Esophagus squamous epithelium (tissue), 5 donors: ENCODE data around the gene CDC42BPA. TPM values are rescaled to one million over a fixed set of nuclear protein-coding genes. Genes with fewer than 3 reads are reported as not detected.
"Not testable (repeated sequence)": the region's sequence is repeated elsewhere in the genome, so short reads cannot be mapped to it uniquely, and the experiment has no call there.

Experiments used
- DNase-seq: peaks from one replicate; lab custom pipeline; 2025; lab: John Stamatoyannopoulos, UW
- H3K27ac ChIP-seq, 4 donors: fragments of 200-600 bp; sonication (generic); one replicate each; pipeline ENCODE4 v1.5.1; 2016 to 2019; ENCODE audit warnings: mild to moderate bottlenecking in 1 of 4
- H3K27me3 ChIP-seq, 4 donors: fragments of 200-600 bp; sonication (generic); 1 replicate in 3 of 4; 2 replicates in 1 of 4; pipeline versions ENCODE4 v1.5.1 to v1.6.0; 2017 to 2021; ENCODE audit warnings: antibody characterized with exemption in 1 of 4
- H3K36me3 ChIP-seq, 3 donors: fragments of 200-600 bp; sonication (generic); one replicate each; pipeline ENCODE4 v1.5.1; 2016 to 2019
- H3K4me1 ChIP-seq, 3 donors: fragments of 200-600 bp; sonication (generic); one replicate each; pipeline ENCODE4 v1.5.1; 2017 to 2019
- H3K4me3 ChIP-seq, 4 donors: fragments of 200-600 bp; sonication (generic); 1 replicate in 3 of 4; 2 replicates in 1 of 4; pipeline ENCODE4 v1.5.1; 2016 to 2019; ENCODE audit warnings: mild to moderate bottlenecking in 2 of 4, moderate library complexity in 1 of 4
- H3K9me3 ChIP-seq, 3 donors: fragments of 200-600 bp; sonication (generic); one replicate each; pipeline ENCODE4 v1.5.1; 2016 to 2019
- CTCF ChIP-seq, 6 experiments: fragments of 450-650 bp in 4 of 6; fragments of 200-600 bp in 2 of 6; sonication (generic) in 2 of 6; IDR thresholded peaks; one replicate each; pipeline ENCODE4 v1.5.1; 2016 to 2019; ENCODE audit warnings: antibody characterized with exemption in 6 of 6, mild to moderate bottlenecking in 4 of 6, moderate library complexity in 4 of 6
- POLR2A ChIP-seq, 4 donors: fragments of 450-650 bp; IDR thresholded peaks; one replicate each; pipeline ENCODE4 v1.6.1; 2017; ENCODE audit warnings: antibody characterized with exemption in 4 of 4, mild to moderate bottlenecking in 4 of 4, moderate library complexity in 3 of 4
- WGBS, 2 donors: methylation state at CpG; one replicate each; pipeline ENCODE4 v1.1.5; 2018; 5-methylcytosine and 5-hydroxymethylcytosine counted together
- intact Hi-C: fragments of 100-400 bp; cut with DNase I; formaldehyde crosslinking; loops from one replicate; pipeline ENCODE4 v1.15.0; 2022
- total RNA-seq, 4 donors: library from RNA; depleted of rRNA; stranded (reverse); fragments of >200 nt; gene quantifications; one replicate each; pipeline ENCODE4 v1.1.0, GENCODE V29; 2016
- donor health status: DM: yes; HTN: yes; CAD: no.

Gene CDC42BPA
- total RNA-seq, 4 donors from 2014 or later: 4.3 to 33.6 (median 17.2) TPM

DNA sequence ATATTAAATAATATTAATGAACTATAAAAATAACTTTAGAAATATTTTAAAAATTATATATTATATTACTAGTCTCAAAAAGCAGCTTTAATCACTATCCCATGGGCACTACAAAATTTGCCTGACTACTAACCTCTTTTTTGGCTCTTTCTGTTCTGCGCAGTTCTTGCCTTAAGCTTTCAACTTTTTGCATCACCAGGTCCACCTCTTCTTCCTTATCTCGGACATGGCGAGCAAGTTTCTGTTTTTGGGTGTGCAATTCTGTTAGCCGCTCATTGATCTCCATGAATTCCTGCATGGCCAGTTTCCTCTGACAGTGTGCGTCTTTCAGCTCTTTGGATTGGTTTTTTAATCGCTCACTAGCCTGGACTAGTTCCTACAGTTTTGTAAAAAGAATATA, 205.8 kb downstream of the CDC42BPA start:
- H3K4me3 ChIP-seq: no peak overlapping the region
- H3K27ac ChIP-seq: no peak overlapping the region
- no peaks in the 10 kb centered on the region for H3K9me3 ChIP-seq
- WGBS, 2 donors: 90 to 93% methylated on average over 6 of the region's 6 CpGs
- TF ChIP-seq POLR2A (IDR thresholded peaks at IDR 0.05): no peak
- peaks cover 0 to 23% (median 0%) of the 10 kb centered on the region in 3 donors for H3K36me3 ChIP-seq
- no peak for DNase-seq
- H3K4me1 ChIP-seq: no peaks in the 10 kb centered on the region
- no peaks in the 10 kb centered on the region for H3K27me3 ChIP-seq
- intact Hi-C loops: no loop called here

GRCh38 chr1:227111782-227112181, 206.5 kb downstream of the CDC42BPA start:
- no peaks in the 10 kb centered on the region for H3K4me1 ChIP-seq
- intact Hi-C loops: no loop called here
- 95 to 96% methylated on average over 2 of the region's 2 CpGs for WGBS, 2 donors

GRCh38 chr1:227105291-227105690, 213.0 kb downstream of the CDC42BPA start:
- intact Hi-C loops, H3K4me3 ChIP-seq, H3K27ac ChIP-seq, H3K9me3 ChIP-seq, H3K27me3 ChIP-seq, DNase-seq, H3K4me1 ChIP-seq: not testable (repeated sequence)
- WGBS, 2 donors: 91 to 92% methylated on average over 3 of the region's 3 CpGs
- H3K36me3 ChIP-seq: peaks cover 0 to 27% (median 0%) of the 10 kb centered on the region in 3 donors

More at GRCh38 chr1:227111782-227112181, 206.5 kb downstream of the CDC42BPA start:
- Histone ChIP-seq H3K9me3 (no peaks in the 10 kb centered on the region), H3K36me3 (peaks cover 0 to 30% (median 0%) of the 10 kb centered on the region in 3 donors), H3K27ac (no peak overlapping the region), H3K27me3 (no peaks in the 10 kb centered on the region), H3K4me3 (no peak overlapping the region)
- DNase-seq: no peak
- no peak for TF ChIP-seq POLR2A (IDR thresholded peaks at IDR 0.05)
- TF ChIP-seq CTCF (IDR thresholded peaks at IDR 0.05): no peak

DNA sequence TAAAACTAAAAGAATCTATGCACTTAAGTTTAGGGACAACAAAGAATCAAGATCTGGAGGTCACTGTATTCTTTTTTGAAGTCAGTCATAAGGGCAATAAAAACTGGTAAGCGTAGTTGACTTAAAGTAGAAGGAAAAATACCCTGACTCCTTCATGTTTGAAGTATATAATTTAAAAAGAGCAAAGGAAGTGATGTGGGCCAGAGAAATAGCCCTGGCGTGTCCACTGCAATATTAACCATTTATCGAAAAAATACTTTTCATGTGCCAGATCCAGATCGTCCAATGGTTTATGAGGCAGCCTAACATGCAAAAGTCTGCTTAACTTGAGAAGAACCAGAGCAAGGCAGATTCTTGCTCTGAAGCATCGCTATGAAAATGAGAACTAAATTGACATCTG, 216.2 kb downstream of the CDC42BPA start:
- Histone ChIP-seq H3K27me3 (no peaks in the 10 kb centered on the region), H3K36me3 (peaks cover 0 to 28% (median 0%) of the 10 kb centered on the region in 3 donors), H3K27ac (no peak overlapping the region), H3K4me1 (no peaks in the 10 kb centered on the region), H3K9me3 (no peaks in the 10 kb centered on the region), H3K4me3 (no peak overlapping the region)
- intact Hi-C loops: no loop called here
- 90 to 93% methylated on average over 5 of the region's 5 CpGs for WGBS, 2 donors
- TF ChIP-seq CTCF (IDR thresholded peaks at IDR 0.05) (no peak), POLR2A (IDR thresholded peaks at IDR 0.05) (no peak)
- no peak for DNase-seq

- WGBS, 2 donors: 74 to 79% methylated on average over 2 of the region's 2 CpGs
- no peaks in the 10 kb centered on the region for H3K9me3 ChIP-seq
- no peak for DNase-seq
Observed at GRCh38 chr1:227094249-227094966, 223.9 kb downstream of the CDC42BPA start.

More at GRCh38 chr1:227094249-227094966, 223.9 kb downstream of the CDC42BPA start:
- TF ChIP-seq POLR2A (IDR thresholded peaks at IDR 0.05) (no peak), CTCF (IDR thresholded peaks at IDR 0.05) (no peak)
- no peaks in the 10 kb centered on the region for H3K27me3 ChIP-seq
- no peak overlapping the region for H3K4me3 ChIP-seq
- intact Hi-C loops: no loop called here
- peaks cover 0 to 9% (median 0%) of the 10 kb centered on the region in 3 donors for H3K4me1 ChIP-seq
- H3K36me3 ChIP-seq: peaks cover 0 to 22% (median 0%) of the 10 kb centered on the region in 3 donors
- no peak overlapping the region for H3K27ac ChIP-seq
